Panc1 (cell line): ENCODE data around the gene VSNL1.

Source experiments
- CTCF ChIP-seq: fragments of 450-650 bp; IDR thresholded peaks from 2 replicates; pipeline ENCODE4 v1.5.1; 2017; ENCODE audit warnings: mild to moderate bottlenecking
- POLR2AphosphoS5 ChIP-seq: IDR thresholded peaks from 2 replicates; pipeline ENCODE4 v1.6.1; 2012; ENCODE audit warnings: mild to moderate bottlenecking, low read depth, low read length, moderate library complexity
- REST ChIP-seq, 2 experiments: IDR thresholded peaks; 2 replicates each; pipeline ENCODE4 v1.6.1; 2011 to 2012; ENCODE audit warnings: low read depth in 2 of 2, control low read depth in 1 of 2, low read length in 1 of 2, mild to moderate bottlenecking in 1 of 2, moderate library complexity in 1 of 2; ENCODE audit not compliant: insufficient read depth in 1 of 2
- TCF7L2 ChIP-seq: IDR thresholded peaks from 2 replicates; pipeline ENCODE4 v1.6.1; 2011; ENCODE audit warnings: mild to moderate bottlenecking, low read depth, low read length, inconsistent platforms

DNA sequence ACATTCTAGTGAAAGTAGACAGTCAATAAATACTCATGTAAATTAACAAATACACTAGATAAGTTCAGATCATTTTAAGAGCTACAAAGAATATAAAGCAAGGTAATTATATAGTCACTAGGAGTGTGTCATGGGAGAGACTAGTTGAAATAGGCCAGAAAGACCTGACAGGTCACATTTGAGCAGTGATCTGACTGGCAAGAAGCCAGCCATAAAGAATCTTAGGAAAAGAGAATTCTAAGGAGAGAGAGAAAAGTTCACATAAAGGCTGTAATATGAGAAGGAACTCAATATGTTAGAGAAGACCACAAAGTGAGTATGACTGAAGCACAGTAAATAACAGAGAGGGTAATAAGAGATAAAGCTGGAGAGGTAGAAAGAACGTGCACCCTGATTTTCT, 31.2 kb downstream of the VSNL1 start:
- no peak for TF ChIP-seq CTCF
- no peak for TF ChIP-seq TCF7L2
- TF ChIP-seq REST (IDR thresholded peaks at IDR 0.05; ENCODE audit: insufficient read depth in 1 of 2, low read depth in 2 of 2, low read length in 1 of 2): no peak
- no peak for TF ChIP-seq POLR2AphosphoS5
